Measurements from ENCODE around the gene UGGT1.

DNA sequence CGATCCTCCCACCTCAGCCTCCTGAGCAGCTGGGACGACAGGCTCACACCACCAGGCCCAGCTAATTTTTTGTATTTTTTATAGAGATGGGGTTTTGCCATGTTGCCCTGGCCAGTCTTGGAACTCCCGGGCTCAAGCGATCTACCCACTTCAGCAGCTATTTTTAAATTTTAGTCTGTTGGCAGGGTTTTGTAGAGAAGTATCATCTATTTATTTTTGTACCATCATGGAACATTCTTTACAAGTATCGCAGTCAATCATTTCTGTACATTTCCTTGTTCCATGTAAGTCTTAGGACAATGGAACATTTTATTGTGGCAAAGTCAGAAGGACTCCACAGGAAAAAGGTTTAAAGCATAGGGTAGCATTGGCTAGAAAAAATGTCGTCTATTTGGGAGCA lies 94.6 kb downstream of the UGGT1 start:
- TF ChIP-seq POLR2A (IDR thresholded peaks at IDR 0.05) (no peak), POLR2AphosphoS5 (IDR thresholded peaks at IDR 0.05) (no peak)

Data from spleen (tissue), 3 donors.